ENCODE data around the gene PRKG1. TPM values are rescaled to one million over a fixed set of nuclear protein-coding genes. Genes with fewer than 3 reads are reported as not detected.

Gene PRKG1
- total RNA-seq, 1 donor from 2014 or later, result 17.9 TPM

GRCh38 chr10:51544933-51545332 lies 470.6 kb downstream of the PRKG1 start:
- intact Hi-C loops (cut with DNase I), result no loop called here
- TF ChIP-seq POLR2AphosphoS5 (IDR thresholded peaks at IDR 0.05; ENCODE audit: insufficient read depth in 1 of 2, low read depth in 1 of 2) (no peak), POLR2A (IDR thresholded peaks at IDR 0.05) (no peak), CTCF (IDR thresholded peaks at IDR 0.05) (no peak)

GRCh38 chr10:51547941-51548340 lies 473.7 kb downstream of the PRKG1 start:
- DNase-seq (ENCODE audit: extremely low spot score in 2 of 2), result no peak
- intact Hi-C loops (cut with DNase I), result no loop called here
- Histone ChIP-seq H3K27ac (no peak overlapping the region), H3K4me1 (no peaks in the 10 kb centered on the region), H3K36me3 (no peaks in the 10 kb centered on the region), H3K27me3 (no peaks in the 10 kb centered on the region), H3K4me3 (no peak overlapping the region), H3K9me3 (no peaks in the 10 kb centered on the region)
- TF ChIP-seq POLR2A (IDR thresholded peaks at IDR 0.05), result no peak

More at GRCh38 chr10:51544933-51545332, 470.6 kb downstream of the PRKG1 start:
- Histone ChIP-seq H3K4me3 (no peak overlapping the region), H3K27me3 (no peaks in the 10 kb centered on the region), H3K4me1 (no peaks in the 10 kb centered on the region), H3K27ac (no peak overlapping the region), H3K9me3 (no peaks in the 10 kb centered on the region), H3K36me3 (no peaks in the 10 kb centered on the region)
- DNase-seq (ENCODE audit: extremely low spot score in 2 of 2), result no peak

- TF ChIP-seq POLR2A (IDR thresholded peaks at IDR 0.05) (no peak), CTCF (IDR thresholded peaks at IDR 0.05) (no peak), POLR2AphosphoS5 (IDR thresholded peaks at IDR 0.05; ENCODE audit: insufficient read depth in 1 of 2, low read depth in 1 of 2) (no peak)
- H3K36me3 ChIP-seq, result no peaks in the 10 kb centered on the region
- H3K27ac ChIP-seq, result no peak overlapping the region
- H3K9me3 ChIP-seq, result no peaks in the 10 kb centered on the region
- H3K4me3 ChIP-seq, result no peak overlapping the region
- no peak for DNase-seq (ENCODE audit: extremely low spot score in 2 of 2)
- no peaks in the 10 kb centered on the region for H3K4me1 ChIP-seq
- H3K27me3 ChIP-seq, result no peaks in the 10 kb centered on the region
- intact Hi-C loops (cut with DNase I), result no loop called here
These were observed 478.6 kb downstream of the PRKG1 start for GRCh38 chr10:51552879-51553278.

GRCh38 chr10:51564896-51565510 lies 490.7 kb downstream of the PRKG1 start:
- Histone ChIP-seq H3K27me3 (no peaks in the 10 kb centered on the region), H3K27ac (no peak overlapping the region), H3K4me1 (no peaks in the 10 kb centered on the region), H3K9me3 (no peaks in the 10 kb centered on the region), H3K4me3 (no peak overlapping the region), H3K36me3 (no peaks in the 10 kb centered on the region)
- intact Hi-C loops (cut with DNase I), result no loop called here
- no peak for DNase-seq (ENCODE audit: extremely low spot score in 2 of 2)
- TF ChIP-seq POLR2A (IDR thresholded peaks at IDR 0.05), result no peak
- TF ChIP-seq CTCF (IDR thresholded peaks at IDR 0.05), result no peak
- TF ChIP-seq POLR2AphosphoS5 (IDR thresholded peaks at IDR 0.05; ENCODE audit: insufficient read depth in 1 of 2, low read depth in 1 of 2), result no peak

- Histone ChIP-seq H3K4me1 (no peaks in the 10 kb centered on the region), H3K27ac (no peak overlapping the region), H3K4me3 (no peak overlapping the region), H3K27me3 (no peaks in the 10 kb centered on the region), H3K9me3 (no peaks in the 10 kb centered on the region), H3K36me3 (no peaks in the 10 kb centered on the region)
- intact Hi-C loops (cut with DNase I), result no loop called here
- no peak for TF ChIP-seq POLR2AphosphoS5 (IDR thresholded peaks at IDR 0.05; ENCODE audit: insufficient read depth in 1 of 2, low read depth in 1 of 2)
- TF ChIP-seq CTCF (IDR thresholded peaks at IDR 0.05), result no peak
- no peak for TF ChIP-seq POLR2A (IDR thresholded peaks at IDR 0.05)
- DNase-seq (ENCODE audit: extremely low spot score in 2 of 2), result no peak
These were observed 493.0 kb downstream of the PRKG1 start for GRCh38 chr10:51567271-51567670.
